ENCODE data around the gene C19orf53. TPM values are rescaled to one million over a fixed set of nuclear protein-coding genes. Genes with fewer than 3 reads are reported as not detected.

The C19orf53 gene
- total RNA-seq, 2 experiments from 2014 or later, result 90.1 to 162 TPM

DNA sequence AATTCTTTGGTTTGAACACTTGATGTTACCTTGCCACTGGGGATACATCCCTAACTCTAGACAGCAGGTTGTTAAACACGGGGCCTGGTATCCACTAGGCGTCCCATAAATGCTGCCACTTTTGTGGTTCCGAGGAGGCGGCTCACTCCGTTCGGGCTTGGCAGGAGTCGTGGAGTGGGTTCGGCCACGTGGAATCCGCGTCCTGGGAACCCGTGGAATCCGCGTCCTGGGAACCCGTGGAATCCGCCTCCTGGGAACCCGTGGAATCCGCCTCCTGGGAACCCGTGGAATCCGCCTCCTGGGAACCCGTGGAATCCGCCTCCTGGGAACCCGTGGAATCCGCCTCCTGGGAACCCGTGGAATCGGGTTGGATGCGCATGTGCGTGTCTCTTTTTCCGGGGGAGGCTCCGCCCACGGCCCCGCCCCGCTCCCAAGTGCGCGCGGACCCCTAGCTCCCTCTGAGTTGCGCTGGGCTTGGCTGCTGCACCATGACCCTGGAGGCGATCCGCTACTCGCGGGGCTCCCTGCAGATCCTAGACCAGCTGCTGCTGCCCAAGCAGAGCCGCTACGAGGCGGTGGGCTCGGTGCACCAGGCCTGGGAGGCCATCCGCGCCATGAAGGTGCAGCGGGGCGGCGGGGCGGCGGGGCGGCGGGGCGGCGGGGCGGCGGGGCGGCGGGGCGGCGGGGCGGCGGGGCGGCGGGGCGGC, 10.0 kb upstream of the C19orf53 start, which contains the start of gene MRI1:
Gene MRI1, plus strand, starts transcription at position 422 of the 707 bp plus-strand sequence. Its CDS starts 67 bp downstream, at position 489.
- Histone ChIP-seq H3K4me2 (ENCODE audit: low read length) (peak within 1 kb of the TSS; percentile 75), H3K9me3 (ENCODE audit: low read length) (no peaks in the 10 kb centered on the region), H3K79me2 (ENCODE audit: insufficient read depth, low read depth, low read length) (no peaks in the 10 kb centered on the region), H4K20me1 (ENCODE audit: insufficient read depth, low read length) (no peaks in the 10 kb centered on the region), H3K9me2 (ENCODE audit: insufficient read depth, low read length) (no peaks in the 10 kb centered on the region), H3K36me3 (ENCODE audit: insufficient read depth, low read length) (peaks cover 44% of the 10 kb centered on the region), H3K4me1 (ENCODE audit: insufficient read depth, low read length, poor library complexity, severe bottlenecking) (peaks cover 11% of the 10 kb centered on the region), H3K27ac (ENCODE audit: low read depth, low read length, poor library complexity, severe bottlenecking) (no peak within 1 kb of the TSS), H2AFZ (ENCODE audit: low read length) (no peak within 1 kb of the TSS), H3K4me3 (ENCODE audit: low read depth, low read length, poor library complexity, severe bottlenecking) (peak within 1 kb of the TSS; percentile 68)
- BruUV-seq (replicated peaks), result no TSS peak
- intact Hi-C loops (cut with micrococcal nuclease; ENCODE audit: unreplicated experiment), result no loop called here
- no peak for TF ChIP-seq EZH2phosphoT487 (IDR thresholded peaks at IDR 0.05; ENCODE audit: borderline replicate concordance, low read depth, low read length)
- TF ChIP-seq, protein P1, sequence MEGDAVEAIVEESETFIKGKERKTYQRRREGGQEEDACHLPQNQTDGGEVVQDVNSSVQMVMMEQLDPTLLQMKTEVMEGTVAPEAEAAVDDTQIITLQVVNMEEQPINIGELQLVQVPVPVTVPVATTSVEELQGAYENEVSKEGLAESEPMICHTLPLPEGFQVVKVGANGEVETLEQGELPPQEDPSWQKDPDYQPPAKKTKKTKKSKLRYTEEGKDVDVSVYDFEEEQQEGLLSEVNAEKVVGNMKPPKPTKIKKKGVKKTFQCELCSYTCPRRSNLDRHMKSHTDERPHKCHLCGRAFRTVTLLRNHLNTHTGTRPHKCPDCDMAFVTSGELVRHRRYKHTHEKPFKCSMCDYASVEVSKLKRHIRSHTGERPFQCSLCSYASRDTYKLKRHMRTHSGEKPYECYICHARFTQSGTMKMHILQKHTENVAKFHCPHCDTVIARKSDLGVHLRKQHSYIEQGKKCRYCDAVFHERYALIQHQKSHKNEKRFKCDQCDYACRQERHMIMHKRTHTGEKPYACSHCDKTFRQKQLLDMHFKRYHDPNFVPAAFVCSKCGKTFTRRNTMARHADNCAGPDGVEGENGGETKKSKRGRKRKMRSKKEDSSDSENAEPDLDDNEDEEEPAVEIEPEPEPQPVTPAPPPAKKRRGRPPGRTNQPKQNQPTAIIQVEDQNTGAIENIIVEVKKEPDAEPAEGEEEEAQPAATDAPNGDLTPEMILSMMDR (conservative IDR thresholded peaks at IDR 0.05; ENCODE audit: low read length), result no peak
- ChIA-PET POLR2A (interaction anchor here (0.8 to 1.5 kb wide), 3 partner anchors 10 to 32 kb away, joined by 3 to 8 read pairs (median 7); partner anchors contain the start of gene C19orf53), CTCF (ENCODE audit: unreplicated experiment) (no interaction called here)
- DNase-seq (ENCODE audit: low spot score), result peak; percentile 61

DNA sequence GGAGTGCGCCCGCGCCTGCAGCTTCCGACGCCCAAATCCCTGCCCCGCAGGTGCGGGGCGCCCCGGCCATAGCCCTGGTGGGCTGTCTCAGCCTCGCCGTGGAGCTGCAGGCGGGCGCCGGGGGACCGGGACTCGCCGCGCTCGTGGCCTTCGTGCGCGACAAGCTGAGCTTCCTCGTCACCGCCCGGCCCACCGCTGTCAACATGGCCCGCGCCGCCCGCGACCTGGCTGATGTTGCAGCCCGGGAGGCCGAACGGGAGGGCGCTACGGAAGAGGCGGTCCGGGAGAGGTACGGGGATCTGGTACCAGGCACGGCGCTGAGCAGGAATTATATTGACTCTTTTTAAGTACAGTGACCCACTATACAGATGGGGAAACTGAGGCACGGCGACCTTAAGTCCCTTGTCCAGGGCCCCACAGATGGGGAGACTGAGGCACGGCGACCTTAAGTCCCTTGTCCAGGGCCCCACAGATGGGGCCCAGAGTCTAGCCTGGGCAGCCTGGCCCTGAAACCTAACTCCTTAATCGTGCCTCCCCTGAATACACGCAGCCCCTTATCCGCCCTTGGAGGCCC, 9.3 kb upstream of the C19orf53 start:
- Histone ChIP-seq H4K20me1 (ENCODE audit: insufficient read depth, low read length) (no peaks in the 10 kb centered on the region), H3K79me2 (ENCODE audit: insufficient read depth, low read depth, low read length) (no peaks in the 10 kb centered on the region), H3K27ac (ENCODE audit: low read depth, low read length, poor library complexity, severe bottlenecking) (no peak overlapping the region), H3K36me3 (ENCODE audit: insufficient read depth, low read length) (peaks cover 41% of the 10 kb centered on the region), H3K4me2 (ENCODE audit: low read length) (peak overlapping the region; percentile 64), H3K4me1 (ENCODE audit: insufficient read depth, low read length, poor library complexity, severe bottlenecking) (peaks cover 11% of the 10 kb centered on the region), H2AFZ (ENCODE audit: low read length) (no peak overlapping the region), H3K9me2 (ENCODE audit: insufficient read depth, low read length) (no peaks in the 10 kb centered on the region), H3K4me3 (ENCODE audit: low read depth, low read length, poor library complexity, severe bottlenecking) (peak overlapping the region; percentile 68), H3K9me3 (ENCODE audit: low read length) (no peaks in the 10 kb centered on the region)
- TF ChIP-seq, protein P1 (conservative IDR thresholded peaks at IDR 0.05; ENCODE audit: low read length), result no peak
- no peak for TF ChIP-seq EZH2phosphoT487 (IDR thresholded peaks at IDR 0.05; ENCODE audit: borderline replicate concordance, low read depth, low read length)
- ChIA-PET CTCF (ENCODE audit: unreplicated experiment) (no interaction called here), POLR2A (interaction anchor here (0.8 to 1.5 kb wide), 3 partner anchors 9 to 33 kb away, joined by 3 to 8 read pairs (median 7); partner anchors contain the start of gene C19orf53)
- no peak for DNase-seq (ENCODE audit: low spot score)
- intact Hi-C loops (cut with micrococcal nuclease; ENCODE audit: unreplicated experiment), result no loop called here
- no TSS peak for BruUV-seq (replicated peaks)
